Measurements from ENCODE around the gene UST.

Gene UST

GRCh38 chr6:148811459-148811858, 64.6 kb downstream of the UST start:
- Histone ChIP-seq H3K4me3 (ENCODE audit: low read depth, low read length) (no peak overlapping the region), H3K36me3 (no peaks in the 10 kb centered on the region), H3K27me3 (no peaks in the 10 kb centered on the region; the same call in 1 of the 2 replicates), H3K9me3 (no peaks in the 10 kb centered on the region), H3K4me1 (no peaks in the 10 kb centered on the region)
- DNase-seq, result no peak
- TF ChIP-seq CTCF (IDR thresholded peaks at IDR 0.05; ENCODE audit: low read depth, low read length), result no peak

- Histone ChIP-seq H3K9me3 (no peaks in the 10 kb centered on the region), H3K27me3 (no peaks in the 10 kb centered on the region; the same call in 1 of the 2 replicates), H3K4me3 (ENCODE audit: low read depth, low read length) (no peak overlapping the region), H3K36me3 (no peaks in the 10 kb centered on the region), H3K4me1 (no peaks in the 10 kb centered on the region)
- no peak for DNase-seq
- TF ChIP-seq CTCF (IDR thresholded peaks at IDR 0.05; ENCODE audit: low read depth, low read length), result no peak
Measured at GRCh38 chr6:148814082-148814790, 67.4 kb downstream of the UST start.

- Histone ChIP-seq H3K36me3 (no peaks in the 10 kb centered on the region), H3K4me3 (ENCODE audit: low read depth, low read length) (no peak overlapping the region), H3K9me3 (no peaks in the 10 kb centered on the region), H3K27me3 (no peaks in the 10 kb centered on the region; the same call in 1 of the 2 replicates), H3K4me1 (no peaks in the 10 kb centered on the region)
- no peak for DNase-seq
- no peak for TF ChIP-seq CTCF (IDR thresholded peaks at IDR 0.05; ENCODE audit: low read depth, low read length)
Measured at GRCh38 chr6:148814869-148815268, 68.0 kb downstream of the UST start.

GRCh38 chr6:148816117-148816516, 69.3 kb downstream of the UST start:
- no peak for TF ChIP-seq CTCF (IDR thresholded peaks at IDR 0.05; ENCODE audit: low read depth, low read length)
- H3K4me3 ChIP-seq (ENCODE audit: low read depth, low read length), result no peak overlapping the region
- no peaks in the 10 kb centered on the region for H3K4me1 ChIP-seq
- H3K36me3 ChIP-seq, result no peaks in the 10 kb centered on the region
- no peaks in the 10 kb centered on the region for H3K9me3 ChIP-seq
- no peak for DNase-seq
- no peaks in the 10 kb centered on the region; the same call in 1 of the 2 replicates for H3K27me3 ChIP-seq

- Histone ChIP-seq H3K4me1 (no peaks in the 10 kb centered on the region), H3K4me3 (ENCODE audit: low read depth, low read length) (no peak overlapping the region), H3K36me3 (no peaks in the 10 kb centered on the region), H3K9me3 (no peaks in the 10 kb centered on the region), H3K27me3 (no peaks in the 10 kb centered on the region; the same call in 1 of the 2 replicates)
- TF ChIP-seq CTCF (IDR thresholded peaks at IDR 0.05; ENCODE audit: low read depth, low read length), result no peak
- DNase-seq, result no peak
Measured at GRCh38 chr6:148817689-148818088, 70.9 kb downstream of the UST start.

GRCh38 chr6:148818939-148819575, 72.2 kb downstream of the UST start:
- no peaks in the 10 kb centered on the region; the same call in 1 of the 2 replicates for H3K27me3 ChIP-seq
- DNase-seq, result no peak
- no peaks in the 10 kb centered on the region for H3K4me1 ChIP-seq
- H3K9me3 ChIP-seq, result no peaks in the 10 kb centered on the region
- no peaks in the 10 kb centered on the region for H3K36me3 ChIP-seq
- no peak for TF ChIP-seq CTCF (IDR thresholded peaks at IDR 0.05; ENCODE audit: low read depth, low read length)
- no peak overlapping the region for H3K4me3 ChIP-seq (ENCODE audit: low read depth, low read length)

All from BE2C (cell line).